IgD-negative memory B cell (primary cell): Measurements from ENCODE around the gene SIRPA. TPM values are rescaled to one million over a fixed set of nuclear protein-coding genes. Genes with fewer than 3 reads are reported as not detected.
"Not testable (repeated sequence)": the region's sequence is repeated elsewhere in the genome, so short reads cannot be mapped to it uniquely, and the experiment has no call there.

Experiments used
- H3K27ac Mint-ChIP-seq, 3 donors: one replicate each; pipeline ENCODE4 v1.8.0; 2020 to 2022; ENCODE audit warnings: mild to moderate bottlenecking in 3 of 3, mixed read lengths in 3 of 3, moderate library complexity in 1 of 3
- H3K27me3 Mint-ChIP-seq: one replicate; pipeline ENCODE4 v1.8.0; 2021; ENCODE audit warnings: mixed read lengths
- H3K36me3 Mint-ChIP-seq: one replicate; pipeline ENCODE4 v1.8.0; 2020; ENCODE audit warnings: mild to moderate bottlenecking, mixed read lengths
- H3K4me1 Mint-ChIP-seq, 3 donors: one replicate each; pipeline ENCODE4 v1.8.0; 2020 to 2022; ENCODE audit warnings: mixed read lengths in 3 of 3, mild to moderate bottlenecking in 1 of 3
- H3K4me3 Mint-ChIP-seq, 4 donors: one replicate each; pipeline ENCODE4 v1.8.0; 2020 to 2022; ENCODE audit warnings: mild to moderate bottlenecking in 4 of 4, mixed read lengths in 4 of 4, moderate library complexity in 3 of 4
- H3K9me3 Mint-ChIP-seq, 3 donors: one replicate each; pipeline ENCODE4 v1.8.0; 2020 to 2021; ENCODE audit warnings: mixed read lengths in 3 of 3, mild to moderate bottlenecking in 1 of 3
- polyA plus RNA-seq: library from polyadenylated mRNA; unstranded; fragments of 300-500 nt; fragmentation: Illumina TruSeq; gene quantifications from one replicate; pipeline ENCODE4 v1.2.3, GENCODE V29; 2021

The SIRPA gene
- polyA plus RNA-seq, 1 donor from 2014 or later: 0.26 TPM

GRCh38 chr20:1900321-1900801 lies 5.2 kb downstream of the SIRPA start:
- no peaks in the 10 kb centered on the region for H3K9me3 Mint-ChIP-seq
- H3K4me1 Mint-ChIP-seq: peaks cover 31 to 38% (median 35%) of the 10 kb centered on the region in 3 donors
- no peak overlapping the region for H3K27ac Mint-ChIP-seq
- H3K27me3 Mint-ChIP-seq: peaks cover 6% of the 10 kb centered on the region
- peaks cover 2% of the 10 kb centered on the region for H3K36me3 Mint-ChIP-seq
- H3K4me3 Mint-ChIP-seq: no peak overlapping the region

GRCh38 chr20:1901704-1902103 lies 6.5 kb downstream of the SIRPA start:
- no peaks in the 10 kb centered on the region for H3K9me3 Mint-ChIP-seq
- peaks cover 2% of the 10 kb centered on the region for H3K36me3 Mint-ChIP-seq
- H3K4me1 Mint-ChIP-seq: peaks cover 30 to 36% (median 32%) of the 10 kb centered on the region in 3 donors
- no peaks in the 10 kb centered on the region for H3K27me3 Mint-ChIP-seq
- no peak overlapping the region for H3K4me3 Mint-ChIP-seq
- no peak overlapping the region for H3K27ac Mint-ChIP-seq

- peaks cover 2% of the 10 kb centered on the region for H3K36me3 Mint-ChIP-seq
- peaks cover 27 to 32% (median 27%) of the 10 kb centered on the region in 3 donors for H3K4me1 Mint-ChIP-seq
- no peaks in the 10 kb centered on the region for H3K9me3 Mint-ChIP-seq
- H3K27ac Mint-ChIP-seq: peak overlapping the region in 1 of 3 donors; percentile 54
- H3K27me3 Mint-ChIP-seq: no peaks in the 10 kb centered on the region
- H3K4me3 Mint-ChIP-seq: no peak overlapping the region
Observed at GRCh38 chr20:1902188-1902587, 7.0 kb downstream of the SIRPA start.

- Mint-ChIP-seq H3K9me3 (no peaks in the 10 kb centered on the region), H3K4me1 (peaks cover 15 to 20% (median 18%) of the 10 kb centered on the region in 3 donors), H3K4me3 (peak overlapping the region in 2 of 4 donors; percentile 43 to 74), H3K36me3 (peaks cover 2% of the 10 kb centered on the region), H3K27me3 (no peaks in the 10 kb centered on the region), H3K27ac (peak overlapping the region in 1 of 3 donors; percentile 64)
Observed at GRCh38 chr20:1904135-1904534, 8.9 kb downstream of the SIRPA start.

- peak overlapping the region in 1 of 4 donors; percentile 74 for H3K4me3 Mint-ChIP-seq
- peaks cover 10 to 15% (median 12%) of the 10 kb centered on the region in 3 donors for H3K4me1 Mint-ChIP-seq
- no peaks in the 10 kb centered on the region for H3K9me3 Mint-ChIP-seq
- no peak overlapping the region for H3K27ac Mint-ChIP-seq
- no peaks in the 10 kb centered on the region for H3K27me3 Mint-ChIP-seq
- H3K36me3 Mint-ChIP-seq: peaks cover 2% of the 10 kb centered on the region
Observed at GRCh38 chr20:1905009-1905408, 9.8 kb downstream of the SIRPA start.

GRCh38 chr20:1905693-1906092 lies 10.5 kb downstream of the SIRPA start:
- Mint-ChIP-seq H3K4me3 (no peak overlapping the region), H3K27ac (no peak overlapping the region), H3K4me1 (peaks cover 10 to 15% (median 12%) of the 10 kb centered on the region in 3 donors)

GRCh38 chr20:1906361-1907051 lies 11.3 kb downstream of the SIRPA start:
- Mint-ChIP-seq H3K27me3 (no peaks in the 10 kb centered on the region), H3K36me3 (peaks cover 2% of the 10 kb centered on the region), H3K4me3 (peak overlapping the region in 2 of 4 donors; percentile 15 to 72), H3K4me1 (peaks cover 10 to 15% (median 12%) of the 10 kb centered on the region in 3 donors), H3K27ac (peak overlapping the region in 1 of 3 donors; percentile 92), H3K9me3 (no peaks in the 10 kb centered on the region)

More at GRCh38 chr20:1905693-1906092, 10.5 kb downstream of the SIRPA start:
- no peaks in the 10 kb centered on the region for H3K27me3 Mint-ChIP-seq
- peaks cover 2% of the 10 kb centered on the region for H3K36me3 Mint-ChIP-seq
- H3K9me3 Mint-ChIP-seq: no peaks in the 10 kb centered on the region

- peaks cover 6% of the 10 kb centered on the region for H3K36me3 Mint-ChIP-seq
- H3K4me1 Mint-ChIP-seq: peaks cover 10 to 15% (median 12%) of the 10 kb centered on the region in 3 donors
- H3K27me3 Mint-ChIP-seq: no peaks in the 10 kb centered on the region
- no peak overlapping the region for H3K27ac Mint-ChIP-seq
- no peak overlapping the region for H3K4me3 Mint-ChIP-seq
- H3K9me3 Mint-ChIP-seq: no peaks in the 10 kb centered on the region
Observed at GRCh38 chr20:1907586-1907985, 12.4 kb downstream of the SIRPA start.

GRCh38 chr20:1908191-1908590 lies 13.0 kb downstream of the SIRPA start:
- peaks cover 10 to 15% (median 12%) of the 10 kb centered on the region in 3 donors for H3K4me1 Mint-ChIP-seq
- H3K27ac Mint-ChIP-seq: no peak overlapping the region
- H3K36me3 Mint-ChIP-seq: peaks cover 6% of the 10 kb centered on the region
- H3K9me3 Mint-ChIP-seq: no peaks in the 10 kb centered on the region
- H3K4me3 Mint-ChIP-seq: no peak overlapping the region
- no peaks in the 10 kb centered on the region for H3K27me3 Mint-ChIP-seq

- H3K4me3 Mint-ChIP-seq: no peak overlapping the region
- no peaks in the 10 kb centered on the region for H3K27me3 Mint-ChIP-seq
- H3K9me3 Mint-ChIP-seq: no peaks in the 10 kb centered on the region
- peaks cover 5% of the 10 kb centered on the region for H3K36me3 Mint-ChIP-seq
- H3K27ac Mint-ChIP-seq: no peak overlapping the region
- H3K4me1 Mint-ChIP-seq: peaks cover 9 to 15% (median 10%) of the 10 kb centered on the region in 3 donors
Observed at GRCh38 chr20:1909097-1909496, 13.9 kb downstream of the SIRPA start.

- Mint-ChIP-seq H3K27me3 (no peaks in the 10 kb centered on the region), H3K36me3 (peaks cover 5% of the 10 kb centered on the region), H3K4me1 (peaks cover 3 to 8% (median 4%) of the 10 kb centered on the region in 3 donors), H3K9me3 (no peaks in the 10 kb centered on the region), H3K4me3 (no peak overlapping the region), H3K27ac (peak overlapping the region in 1 of 3 donors; percentile 59)
Observed at GRCh38 chr20:1911536-1911935, 16.3 kb downstream of the SIRPA start.

- Mint-ChIP-seq H3K27me3 (no peaks in the 10 kb centered on the region), H3K4me1 (peaks cover 0 to 5% (median 2%) of the 10 kb centered on the region in 3 donors), H3K9me3 (no peaks in the 10 kb centered on the region), H3K36me3 (peaks cover 7% of the 10 kb centered on the region), H3K27ac (peak overlapping the region in 1 of 3 donors; percentile 59), H3K4me3 (no peak overlapping the region)
Observed at GRCh38 chr20:1912053-1912452, 16.8 kb downstream of the SIRPA start.

- Mint-ChIP-seq H3K36me3 (peaks cover 7% of the 10 kb centered on the region), H3K4me1 (peaks cover 0 to 3% (median 0%) of the 10 kb centered on the region in 3 donors), H3K4me3 (no peak overlapping the region), H3K9me3 (no peaks in the 10 kb centered on the region), H3K27me3 (no peaks in the 10 kb centered on the region), H3K27ac (no peak overlapping the region)
Observed at GRCh38 chr20:1912646-1913045, 17.4 kb downstream of the SIRPA start.

GRCh38 chr20:1915233-1915632 lies 20.0 kb downstream of the SIRPA start:
- H3K4me1 Mint-ChIP-seq, H3K4me3 Mint-ChIP-seq, H3K27me3 Mint-ChIP-seq: not testable (repeated sequence)

GRCh38 chr20:1915725-1916124 lies 20.5 kb downstream of the SIRPA start:
- H3K9me3 Mint-ChIP-seq: no peaks in the 10 kb centered on the region
- H3K4me3 Mint-ChIP-seq: no peak overlapping the region
- H3K36me3 Mint-ChIP-seq: peaks cover 7% of the 10 kb centered on the region
- H3K27me3 Mint-ChIP-seq: no peaks in the 10 kb centered on the region
- no peak overlapping the region for H3K27ac Mint-ChIP-seq
- no peaks in the 10 kb centered on the region for H3K4me1 Mint-ChIP-seq

More at GRCh38 chr20:1915233-1915632, 20.0 kb downstream of the SIRPA start:
- H3K9me3 Mint-ChIP-seq, H3K36me3 Mint-ChIP-seq, H3K27ac Mint-ChIP-seq: not testable (repeated sequence)

- Mint-ChIP-seq H3K27ac (no peak overlapping the region), H3K4me1 (no peaks in the 10 kb centered on the region), H3K27me3 (no peaks in the 10 kb centered on the region), H3K4me3 (no peak overlapping the region), H3K9me3 (no peaks in the 10 kb centered on the region), H3K36me3 (peaks cover 4% of the 10 kb centered on the region)
Observed at GRCh38 chr20:1917786-1918185, 22.6 kb downstream of the SIRPA start.
